GM18499 (cell line): ENCODE results near the gene PPM1L.

Source experiments
- ATAC-seq: cut with Tn5 transposase; IDR thresholded peaks from one replicate; pipeline ENCODE4 v1.9.1; 2021; ENCODE audit warnings: moderate number of reproducible peaks; ENCODE audit not compliant: insufficient read depth, unreplicated experiment

Gene PPM1L

GRCh38 chr3:160841455-160841854, 85.4 kb downstream of the PPM1L start:
- ATAC-seq = no peak

- no peak for ATAC-seq
Measured at GRCh38 chr3:160842021-160843005, 86.3 kb downstream of the PPM1L start.

GRCh38 chr3:160851629-160852210, 95.7 kb downstream of the PPM1L start:
- no peak for ATAC-seq

- ATAC-seq = no peak
Measured at GRCh38 chr3:160852856-160853255, 96.8 kb downstream of the PPM1L start.

- no peak for ATAC-seq
Measured at GRCh38 chr3:160856450-160856849, 100.4 kb downstream of the PPM1L start.

- no peak for ATAC-seq
Measured at GRCh38 chr3:160857476-160858119, 101.6 kb downstream of the PPM1L start.

GRCh38 chr3:160860346-160860745, 104.3 kb downstream of the PPM1L start:
- ATAC-seq = no peak

GRCh38 chr3:160869825-160870224, 113.8 kb downstream of the PPM1L start:
- ATAC-seq = no peak

GRCh38 chr3:160870327-160870726, 114.3 kb downstream of the PPM1L start:
- ATAC-seq = no peak

- ATAC-seq = no peak
Measured at GRCh38 chr3:160874736-160875135, 118.7 kb downstream of the PPM1L start.

GRCh38 chr3:160876643-160877042, 120.6 kb downstream of the PPM1L start:
- ATAC-seq = no peak

GRCh38 chr3:160879859-160880258, 123.8 kb downstream of the PPM1L start:
- ATAC-seq = no peak

GRCh38 chr3:160883373-160883772, 127.3 kb downstream of the PPM1L start:
- no peak for ATAC-seq

GRCh38 chr3:160885791-160886286, 129.8 kb downstream of the PPM1L start:
- ATAC-seq = no peak

- peak; percentile 79 for ATAC-seq
Measured at GRCh38 chr3:160886421-160886820, 130.4 kb downstream of the PPM1L start.

- ATAC-seq = no peak
Measured at GRCh38 chr3:160893207-160893606, 137.2 kb downstream of the PPM1L start.

- ATAC-seq = no peak
Measured at GRCh38 chr3:160904691-160905090, 148.7 kb downstream of the PPM1L start.

GRCh38 chr3:160906646-160907045, 150.6 kb downstream of the PPM1L start:
- no peak for ATAC-seq

GRCh38 chr3:160909917-160910316, 153.9 kb downstream of the PPM1L start:
- ATAC-seq = no peak

- no peak for ATAC-seq
Measured at GRCh38 chr3:160911411-160911810, 155.4 kb downstream of the PPM1L start.

GRCh38 chr3:160916472-160916871, 160.4 kb downstream of the PPM1L start:
- no peak for ATAC-seq
